ENCODE data around the gene MATK. TPM values are rescaled to one million over a fixed set of nuclear protein-coding genes. Genes with fewer than 3 reads are reported as not detected.

Gene MATK
- total and polyA plus RNA-seq, 2 experiments from 2014 or later: not detected

DNA sequence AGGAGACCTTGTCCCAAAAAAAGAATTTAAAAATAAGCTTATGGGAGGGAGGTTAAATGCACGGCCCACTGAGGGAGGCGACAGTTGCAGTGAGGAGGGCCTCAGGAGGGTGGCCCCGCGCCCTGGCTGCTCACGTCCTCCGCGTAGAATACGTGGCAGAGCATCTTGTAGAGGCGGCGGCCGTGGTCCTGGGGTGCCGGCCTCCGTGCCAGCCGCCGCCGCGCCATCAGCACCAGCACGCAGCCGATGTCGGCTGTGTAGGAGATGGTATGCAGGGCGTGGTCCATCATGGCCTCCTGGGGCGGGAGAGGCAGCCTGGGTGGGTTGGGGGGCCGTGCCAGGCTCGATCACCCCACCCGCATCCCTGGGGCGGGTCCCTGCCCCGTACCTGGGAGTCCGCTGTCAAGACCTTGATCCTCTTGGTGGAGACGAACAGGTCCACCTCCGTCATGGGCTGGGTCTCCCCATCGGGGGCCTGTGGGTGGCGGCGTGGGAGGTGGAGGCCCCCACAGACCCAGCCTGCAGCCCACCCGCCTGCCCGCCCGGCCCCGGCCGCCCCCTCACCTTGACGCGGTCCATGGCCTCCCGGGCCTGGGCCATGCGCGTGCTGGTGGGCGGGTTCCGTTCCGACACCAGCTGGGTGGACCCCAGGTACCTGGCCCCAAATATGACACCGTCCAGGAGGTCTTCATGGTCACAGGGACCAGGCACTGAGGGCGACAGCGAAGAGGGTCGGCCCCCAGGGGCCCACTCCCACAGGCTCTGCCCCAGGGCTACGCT is 32.4 kb downstream of the MATK start:
- no peaks in the 10 kb centered on the region for H4K20me1 ChIP-seq (ENCODE audit: insufficient read depth)
- H3K9ac ChIP-seq: no peak overlapping the region
- no peak for DNase-seq
- no peak overlapping the region for H2AFZ ChIP-seq
- H3K4me1 ChIP-seq (ENCODE audit: insufficient read depth): no peaks in the 10 kb centered on the region
- H3K4me2 ChIP-seq (ENCODE audit: unreplicated experiment): no peak overlapping the region
- no peak for TF ChIP-seq EZH2phosphoT487 (IDR thresholded peaks at IDR 0.05; ENCODE audit: insufficient read depth, low read depth)
- no peak for TF ChIP-seq EZH2 (IDR thresholded peaks at IDR 0.05; ENCODE audit: insufficient read depth, poor library complexity, severe bottlenecking)
- H3K4me3 ChIP-seq: no peak overlapping the region
- peaks cover 4% of the 10 kb centered on the region; the same call in 1 of the 2 replicates for H3K36me3 ChIP-seq (ENCODE audit: low read depth)
- no peaks in the 10 kb centered on the region for H3K27me3 ChIP-seq (replicated peaks; ENCODE audit: insufficient read depth)
- in situ Hi-C loops (cut with MboI): no loop called here
- H3K27ac ChIP-seq: no peak overlapping the region
- H3K9me2 ChIP-seq (ENCODE audit: insufficient read depth): no peaks in the 10 kb centered on the region
- peaks cover 2% of the 10 kb centered on the region; the same call in 1 of the 2 replicates for H3K79me2 ChIP-seq (ENCODE audit: insufficient read depth)
- no peaks in the 10 kb centered on the region for H3F3A ChIP-seq (ENCODE audit: insufficient read depth)
- 93 to 94% methylated on average over 27 to 51 of the region's 51 CpGs for WGBS, 2 experiments (ENCODE audit: low coverage in 1 of 2, low lambda C conversion rate in 2 of 2, missing lambda C conversion rate in 2 of 2)
- H3K9me3 ChIP-seq (ENCODE audit: low read depth): no peaks in the 10 kb centered on the region

DNA sequence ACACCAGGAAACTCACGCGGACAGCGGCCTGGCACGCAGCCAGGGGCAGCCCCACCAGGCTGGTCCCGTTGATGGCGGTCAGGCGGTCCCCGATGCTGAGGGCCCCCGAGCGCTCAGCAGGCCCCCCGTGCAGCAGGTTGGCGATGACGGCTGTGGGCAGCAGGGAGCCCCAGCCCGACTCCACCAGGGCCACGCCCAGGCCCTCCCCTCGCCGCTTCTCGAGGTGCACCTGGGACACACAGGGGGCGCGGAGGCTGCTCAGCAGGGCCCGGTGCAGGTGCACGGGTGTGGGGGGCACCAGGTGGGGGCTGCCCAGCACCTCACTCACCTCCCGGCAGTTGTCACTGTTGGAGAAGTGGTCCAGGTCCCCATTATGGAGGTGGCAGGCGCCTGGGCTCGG is 33.7 kb downstream of the MATK start:
- Histone ChIP-seq H3K9me3 (ENCODE audit: low read depth) (no peaks in the 10 kb centered on the region), H3K36me3 (ENCODE audit: low read depth) (peaks cover 4% of the 10 kb centered on the region; the same call in 1 of the 2 replicates), H3K4me3 (no peak overlapping the region), H2AFZ (no peak overlapping the region), H3K4me2 (ENCODE audit: unreplicated experiment) (no peak overlapping the region), H3K9me2 (ENCODE audit: insufficient read depth) (no peaks in the 10 kb centered on the region), H3F3A (ENCODE audit: insufficient read depth) (no peaks in the 10 kb centered on the region), H4K20me1 (ENCODE audit: insufficient read depth) (no peaks in the 10 kb centered on the region), H3K27me3 (replicated peaks; ENCODE audit: insufficient read depth) (no peaks in the 10 kb centered on the region), H3K4me1 (ENCODE audit: insufficient read depth) (no peaks in the 10 kb centered on the region), H3K79me2 (ENCODE audit: insufficient read depth) (no peaks in the 10 kb centered on the region; the same call in 1 of the 2 replicates), H3K9ac (no peak overlapping the region), H3K27ac (no peak overlapping the region)
- TF ChIP-seq EZH2phosphoT487 (IDR thresholded peaks at IDR 0.05; ENCODE audit: insufficient read depth, low read depth) (no peak), EZH2 (IDR thresholded peaks at IDR 0.05; ENCODE audit: insufficient read depth, poor library complexity, severe bottlenecking) (no peak)
- in situ Hi-C loops (cut with MboI): no loop called here
- DNase-seq: no peak
- WGBS, 2 experiments (ENCODE audit: low coverage in 1 of 2, low lambda C conversion rate in 2 of 2, missing lambda C conversion rate in 2 of 2): 84 to 85% methylated on average over 17 to 24 of the region's 25 CpGs

DNA sequence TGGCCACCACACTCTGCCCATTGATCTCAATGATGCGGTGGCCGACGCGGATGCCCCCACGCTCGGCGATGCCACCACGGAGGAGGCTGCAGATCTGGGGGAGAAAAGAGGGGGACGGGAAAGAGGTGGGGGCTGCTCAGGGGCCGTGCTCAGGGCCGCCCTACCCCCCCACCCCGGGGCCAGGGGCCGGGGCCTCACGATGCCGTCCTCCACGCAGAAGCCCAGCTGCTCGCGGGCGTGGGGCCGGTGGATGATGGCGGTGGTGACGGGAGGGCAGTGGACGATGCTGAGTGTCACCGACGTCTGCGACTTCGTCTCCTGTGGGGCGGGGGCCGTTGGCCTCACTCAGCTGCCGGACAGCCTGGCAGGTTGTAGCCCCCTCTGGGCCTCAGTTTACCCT is 34.9 kb downstream of the MATK start:
- no peak for DNase-seq
- Histone ChIP-seq H3K27me3 (replicated peaks; ENCODE audit: insufficient read depth) (no peaks in the 10 kb centered on the region), H4K20me1 (ENCODE audit: insufficient read depth) (no peaks in the 10 kb centered on the region), H3K27ac (no peak overlapping the region), H3K4me1 (ENCODE audit: insufficient read depth) (no peaks in the 10 kb centered on the region), H3K9ac (no peak overlapping the region), H3K36me3 (ENCODE audit: low read depth) (0 out of 2 replicates have a peak, but pooled peaks cover 4% of the 10 kb centered on the region), H2AFZ (no peak overlapping the region), H3K9me2 (ENCODE audit: insufficient read depth) (no peaks in the 10 kb centered on the region), H3K4me2 (ENCODE audit: unreplicated experiment) (no peak overlapping the region), H3K9me3 (ENCODE audit: low read depth) (no peaks in the 10 kb centered on the region), H3F3A (ENCODE audit: insufficient read depth) (no peaks in the 10 kb centered on the region), H3K79me2 (ENCODE audit: insufficient read depth) (no peaks in the 10 kb centered on the region; the same call in 1 of the 2 replicates), H3K4me3 (no peak overlapping the region)
- WGBS, 2 experiments (ENCODE audit: low coverage in 1 of 2, low lambda C conversion rate in 2 of 2, missing lambda C conversion rate in 2 of 2): 80 to 94% methylated on average over 2 to 30 of the region's 30 CpGs
- in situ Hi-C loops (cut with MboI): no loop called here
- TF ChIP-seq EZH2 (IDR thresholded peaks at IDR 0.05; ENCODE audit: insufficient read depth, poor library complexity, severe bottlenecking) (no peak), EZH2phosphoT487 (IDR thresholded peaks at IDR 0.05; ENCODE audit: insufficient read depth, low read depth) (no peak)

DNA sequence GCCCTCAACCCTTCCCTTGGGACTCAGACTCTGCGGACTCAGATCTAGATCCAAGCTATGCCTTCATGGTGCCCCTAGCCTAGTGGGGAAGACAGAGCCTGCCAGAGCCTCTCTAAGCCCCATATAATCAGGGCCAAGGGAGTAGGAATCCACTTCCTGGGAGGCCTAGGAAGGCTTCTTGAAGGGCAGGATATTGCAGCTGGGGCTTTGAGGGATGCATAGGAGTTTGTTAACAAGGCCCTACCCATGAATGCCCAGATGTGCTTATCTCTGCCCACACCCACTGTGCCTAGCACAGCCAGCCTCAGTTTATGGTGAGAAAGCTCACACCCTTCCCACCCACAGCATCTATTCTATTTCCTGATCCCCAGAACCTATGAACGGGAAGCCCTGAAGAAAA is 36.0 kb downstream of the MATK start:
- no peaks in the 10 kb centered on the region for H3K27me3 ChIP-seq (replicated peaks; ENCODE audit: insufficient read depth)
- H2AFZ ChIP-seq: no peak overlapping the region
- no peak overlapping the region for H3K27ac ChIP-seq
- no peak overlapping the region for H3K4me3 ChIP-seq
- H3K36me3 ChIP-seq (ENCODE audit: low read depth): 0 out of 2 replicates have a peak, but pooled peaks cover 4% of the 10 kb centered on the region
- no peak overlapping the region for H3K9ac ChIP-seq
- H4K20me1 ChIP-seq (ENCODE audit: insufficient read depth): no peaks in the 10 kb centered on the region
- H3K9me2 ChIP-seq (ENCODE audit: insufficient read depth): no peaks in the 10 kb centered on the region
- no peaks in the 10 kb centered on the region; the same call in 1 of the 2 replicates for H3K79me2 ChIP-seq (ENCODE audit: insufficient read depth)
- in situ Hi-C loops (cut with MboI): no loop called here
- 92 to 100% methylated on average over 2 of the region's 2 CpGs for WGBS, 2 experiments (ENCODE audit: low coverage in 1 of 2, low lambda C conversion rate in 2 of 2, missing lambda C conversion rate in 2 of 2)
- H3K4me2 ChIP-seq (ENCODE audit: unreplicated experiment): no peak overlapping the region
- H3F3A ChIP-seq (ENCODE audit: insufficient read depth): no peaks in the 10 kb centered on the region
- H3K4me1 ChIP-seq (ENCODE audit: insufficient read depth): no peaks in the 10 kb centered on the region
- no peaks in the 10 kb centered on the region for H3K9me3 ChIP-seq (ENCODE audit: low read depth)
- no peak for TF ChIP-seq EZH2phosphoT487 (IDR thresholded peaks at IDR 0.05; ENCODE audit: insufficient read depth, low read depth)
- DNase-seq: no peak

Data from GM23248 (cell line).